IgD-negative memory B cell (primary cell): ENCODE results near the gene MIDN. TPM values are rescaled to one million over a fixed set of nuclear protein-coding genes. Genes with fewer than 3 reads are reported as not detected.

Source experiments
- H3K27ac Mint-ChIP-seq, 3 donors: one replicate each; pipeline ENCODE4 v1.8.0; 2020 to 2022; ENCODE audit warnings: mild to moderate bottlenecking in 3 of 3, mixed read lengths in 3 of 3, moderate library complexity in 1 of 3
- H3K27me3 Mint-ChIP-seq: one replicate; pipeline ENCODE4 v1.8.0; 2021; ENCODE audit warnings: mixed read lengths
- H3K36me3 Mint-ChIP-seq: one replicate; pipeline ENCODE4 v1.8.0; 2020; ENCODE audit warnings: mild to moderate bottlenecking, mixed read lengths
- H3K4me1 Mint-ChIP-seq, 3 donors: one replicate each; pipeline ENCODE4 v1.8.0; 2020 to 2022; ENCODE audit warnings: mixed read lengths in 3 of 3, mild to moderate bottlenecking in 1 of 3
- H3K4me3 Mint-ChIP-seq, 4 donors: one replicate each; pipeline ENCODE4 v1.8.0; 2020 to 2022; ENCODE audit warnings: mild to moderate bottlenecking in 4 of 4, mixed read lengths in 4 of 4, moderate library complexity in 3 of 4
- H3K9me3 Mint-ChIP-seq, 3 donors: one replicate each; pipeline ENCODE4 v1.8.0; 2020 to 2021; ENCODE audit warnings: mixed read lengths in 3 of 3, mild to moderate bottlenecking in 1 of 3
- polyA plus RNA-seq: library from polyadenylated mRNA; unstranded; fragments of 300-500 nt; fragmentation: Illumina TruSeq; gene quantifications from one replicate; pipeline ENCODE4 v1.2.3, GENCODE V29; 2021

Gene MIDN
- polyA plus RNA-seq, 1 donor from 2014 or later: 4.8 TPM

DNA sequence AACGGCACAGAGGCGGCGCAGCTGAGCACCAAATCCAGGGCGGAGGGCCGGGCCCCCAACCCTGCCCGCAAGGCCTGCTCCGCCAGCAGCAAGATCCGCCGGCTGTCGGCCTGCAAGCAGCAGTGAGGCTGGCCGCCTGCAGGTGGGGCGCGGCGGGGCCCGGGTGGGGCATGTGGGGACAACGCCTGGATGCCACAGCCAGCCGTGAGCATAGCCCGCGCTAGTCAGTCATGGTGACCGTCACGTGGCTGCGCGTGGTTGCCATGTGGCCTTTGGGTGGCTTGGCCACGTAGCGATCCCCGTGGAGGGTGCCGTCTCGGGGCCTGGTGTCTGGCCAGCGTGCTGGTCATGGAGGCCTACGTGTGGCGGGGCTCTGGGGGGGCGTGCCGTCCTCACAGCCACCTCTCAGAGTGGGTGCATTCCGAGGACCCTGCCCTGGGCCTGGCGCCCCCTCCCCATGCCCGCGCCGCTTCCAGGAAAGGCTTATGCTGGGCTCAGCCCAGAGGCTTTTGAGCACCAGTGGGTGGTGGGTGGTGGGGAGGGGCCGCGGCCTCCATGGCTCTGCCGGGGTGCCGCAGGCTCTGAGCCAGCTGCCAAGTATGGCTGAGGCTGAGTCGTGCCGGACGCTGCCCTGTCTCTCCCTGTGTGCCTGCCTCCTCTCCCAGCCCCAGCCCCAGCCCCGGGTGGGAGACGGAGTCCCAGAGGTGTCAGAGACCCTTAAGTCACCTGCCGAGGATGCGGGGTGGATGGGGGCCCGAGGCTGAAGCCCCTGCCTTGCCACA is 21.7 kb upstream of the MIDN start:
- Mint-ChIP-seq H3K36me3 (no peaks in the 10 kb centered on the region), H3K27me3 (no peaks in the 10 kb centered on the region), H3K27ac (no peak overlapping the region), H3K4me3 (no peak overlapping the region), H3K9me3 (no peaks in the 10 kb centered on the region), H3K4me1 (peaks cover 0 to 1% (median 0%) of the 10 kb centered on the region in 3 donors)

- Mint-ChIP-seq H3K4me3 (no peak overlapping the region), H3K27ac (no peak overlapping the region), H3K36me3 (no peaks in the 10 kb centered on the region), H3K4me1 (peaks cover 0 to 1% (median 0%) of the 10 kb centered on the region in 3 donors), H3K27me3 (no peaks in the 10 kb centered on the region), H3K9me3 (no peaks in the 10 kb centered on the region)
These were observed 20.9 kb upstream of the MIDN start for GRCh38 chr19:1227304-1228054.

DNA sequence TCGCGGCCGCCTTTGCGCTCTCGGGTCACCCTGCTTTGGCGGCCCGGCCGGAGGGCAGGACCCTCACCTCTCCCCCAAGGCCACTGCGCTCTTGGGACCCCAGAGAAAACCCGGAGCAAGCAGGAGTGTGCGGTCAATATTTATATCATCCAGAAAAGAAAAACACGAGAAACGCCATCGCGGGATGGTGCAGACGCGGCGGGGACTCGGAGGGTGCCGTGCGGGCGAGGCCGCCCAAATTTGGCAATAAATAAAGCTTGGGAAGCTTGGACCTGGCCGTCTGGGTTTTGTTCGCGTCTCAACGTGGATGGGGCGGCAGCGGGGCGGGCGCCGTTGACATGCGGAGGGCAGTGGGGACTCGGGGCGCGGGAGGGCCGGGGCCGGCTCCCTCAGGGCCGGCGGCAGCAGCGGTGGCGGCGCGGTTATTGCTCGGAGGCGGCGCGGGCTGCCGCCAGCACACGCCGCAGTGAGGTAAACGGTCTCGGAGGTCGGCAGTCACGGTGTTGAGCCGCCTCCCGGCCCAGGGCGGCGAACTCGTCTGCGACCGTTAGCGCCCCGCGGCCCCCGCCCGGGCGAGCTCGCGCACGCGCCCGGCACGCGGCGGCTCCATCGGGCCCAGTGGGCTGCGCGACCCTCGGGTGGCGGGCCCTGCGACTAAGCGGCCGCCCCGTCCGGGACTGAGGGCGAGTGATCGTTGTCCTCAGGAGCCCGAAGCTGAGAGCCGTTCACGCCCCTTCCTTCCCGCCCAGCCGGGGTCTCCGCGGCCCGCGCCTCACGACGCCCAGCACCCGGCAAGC is 20.0 kb upstream of the MIDN start:
- Mint-ChIP-seq H3K27me3 (no peaks in the 10 kb centered on the region), H3K9me3 (no peaks in the 10 kb centered on the region), H3K27ac (no peak overlapping the region), H3K4me1 (no peaks in the 10 kb centered on the region), H3K36me3 (no peaks in the 10 kb centered on the region), H3K4me3 (no peak overlapping the region)

DNA sequence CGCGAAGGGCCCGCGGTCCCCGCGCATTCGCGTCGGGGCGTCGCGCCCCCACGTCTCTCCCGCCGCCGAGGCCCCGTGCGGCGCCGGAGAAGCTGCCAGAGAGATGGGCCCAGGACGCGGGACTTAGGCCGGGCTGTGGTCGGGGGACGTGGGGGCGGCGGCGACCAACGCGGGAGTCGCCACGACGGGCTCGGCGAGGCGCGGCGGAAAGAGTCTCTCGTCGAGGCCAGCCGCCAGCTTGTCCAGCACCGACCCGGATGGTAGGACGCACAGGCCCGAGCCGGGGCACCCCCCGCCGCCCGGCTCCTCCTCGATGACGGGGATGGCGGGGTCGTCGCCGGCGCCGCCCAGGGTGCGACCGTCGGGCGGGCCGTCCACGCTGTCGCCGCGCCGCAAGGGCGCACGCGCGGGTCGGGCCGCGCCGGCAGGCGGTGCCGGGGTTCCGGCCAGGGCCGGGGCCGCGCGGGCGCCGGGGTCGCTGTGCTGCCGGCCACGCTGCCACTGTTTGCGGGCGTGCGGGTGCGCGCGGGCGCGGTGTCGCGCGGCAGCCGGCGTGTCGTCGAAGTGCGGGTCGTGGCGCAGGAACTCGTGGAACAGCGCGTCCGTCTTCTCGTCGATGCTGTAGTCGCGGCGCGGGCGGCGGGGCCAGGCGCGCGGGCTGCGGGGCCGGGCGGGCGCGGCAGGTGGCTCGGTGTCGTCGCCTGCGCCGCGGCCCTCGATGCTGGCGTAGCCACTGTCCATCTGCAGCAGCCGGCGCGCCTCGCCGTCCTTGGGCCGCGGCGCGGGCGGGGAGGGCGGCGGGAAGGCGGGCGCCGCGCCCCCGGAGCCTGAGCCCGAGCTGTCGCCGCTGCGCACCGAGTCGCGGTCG is 19.1 kb upstream of the MIDN start:
- Mint-ChIP-seq H3K27ac (no peak overlapping the region), H3K27me3 (no peaks in the 10 kb centered on the region), H3K4me3 (no peak overlapping the region), H3K9me3 (no peaks in the 10 kb centered on the region), H3K36me3 (no peaks in the 10 kb centered on the region), H3K4me1 (no peaks in the 10 kb centered on the region)

DNA sequence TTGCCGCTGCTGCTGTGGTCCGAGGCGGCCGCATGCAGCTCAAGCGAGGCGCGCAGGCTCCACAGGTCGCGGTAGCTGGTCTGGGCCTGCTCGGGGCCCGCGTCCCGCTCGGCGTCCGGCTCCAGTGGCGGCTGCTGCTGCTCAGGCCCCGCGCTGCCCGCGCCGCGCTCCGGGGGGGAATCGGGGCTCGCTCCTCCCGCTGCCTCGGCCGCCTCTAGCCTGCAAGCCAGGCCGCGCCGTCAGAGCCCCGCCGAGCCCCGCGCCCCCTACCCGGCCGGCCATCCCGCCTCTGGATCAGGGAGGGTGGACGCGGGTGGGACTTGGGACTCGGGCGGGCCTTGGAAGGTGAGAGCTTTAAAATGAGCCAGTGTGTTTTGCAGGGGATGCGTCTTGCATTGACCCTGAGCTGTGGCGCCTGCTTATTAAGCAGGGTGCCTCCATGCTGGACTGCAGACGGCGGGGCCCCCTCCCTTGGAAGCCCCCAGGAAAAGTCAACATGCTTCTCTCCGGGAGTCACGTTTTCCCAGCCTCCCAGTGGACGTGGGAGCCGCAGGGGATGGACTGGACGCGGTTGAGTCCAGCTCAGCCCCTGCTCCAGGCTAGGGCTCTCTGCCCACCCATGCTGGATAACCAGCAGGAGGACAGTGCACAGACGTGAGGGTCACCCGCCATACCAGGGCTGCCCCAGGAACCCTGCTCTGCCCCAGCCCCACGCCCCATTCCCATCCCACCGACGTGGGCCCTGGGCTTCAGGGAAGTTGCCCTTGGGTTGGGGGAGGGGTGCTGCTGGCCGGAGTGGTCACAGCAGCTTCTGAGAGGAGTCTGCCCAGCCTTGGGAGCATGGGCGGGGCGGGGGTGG is 18.2 kb upstream of the MIDN start:
- no peaks in the 10 kb centered on the region for H3K4me1 Mint-ChIP-seq
- no peak overlapping the region for H3K4me3 Mint-ChIP-seq
- no peak overlapping the region for H3K27ac Mint-ChIP-seq
- H3K27me3 Mint-ChIP-seq: no peaks in the 10 kb centered on the region
- H3K36me3 Mint-ChIP-seq: no peaks in the 10 kb centered on the region
- no peaks in the 10 kb centered on the region for H3K9me3 Mint-ChIP-seq

- no peaks in the 10 kb centered on the region for H3K27me3 Mint-ChIP-seq
- H3K9me3 Mint-ChIP-seq: no peaks in the 10 kb centered on the region
- H3K36me3 Mint-ChIP-seq: no peaks in the 10 kb centered on the region
- H3K27ac Mint-ChIP-seq: no peak overlapping the region
- H3K4me1 Mint-ChIP-seq: no peaks in the 10 kb centered on the region
- no peak overlapping the region for H3K4me3 Mint-ChIP-seq
These were observed 17.4 kb upstream of the MIDN start for GRCh38 chr19:1230783-1231489.

DNA sequence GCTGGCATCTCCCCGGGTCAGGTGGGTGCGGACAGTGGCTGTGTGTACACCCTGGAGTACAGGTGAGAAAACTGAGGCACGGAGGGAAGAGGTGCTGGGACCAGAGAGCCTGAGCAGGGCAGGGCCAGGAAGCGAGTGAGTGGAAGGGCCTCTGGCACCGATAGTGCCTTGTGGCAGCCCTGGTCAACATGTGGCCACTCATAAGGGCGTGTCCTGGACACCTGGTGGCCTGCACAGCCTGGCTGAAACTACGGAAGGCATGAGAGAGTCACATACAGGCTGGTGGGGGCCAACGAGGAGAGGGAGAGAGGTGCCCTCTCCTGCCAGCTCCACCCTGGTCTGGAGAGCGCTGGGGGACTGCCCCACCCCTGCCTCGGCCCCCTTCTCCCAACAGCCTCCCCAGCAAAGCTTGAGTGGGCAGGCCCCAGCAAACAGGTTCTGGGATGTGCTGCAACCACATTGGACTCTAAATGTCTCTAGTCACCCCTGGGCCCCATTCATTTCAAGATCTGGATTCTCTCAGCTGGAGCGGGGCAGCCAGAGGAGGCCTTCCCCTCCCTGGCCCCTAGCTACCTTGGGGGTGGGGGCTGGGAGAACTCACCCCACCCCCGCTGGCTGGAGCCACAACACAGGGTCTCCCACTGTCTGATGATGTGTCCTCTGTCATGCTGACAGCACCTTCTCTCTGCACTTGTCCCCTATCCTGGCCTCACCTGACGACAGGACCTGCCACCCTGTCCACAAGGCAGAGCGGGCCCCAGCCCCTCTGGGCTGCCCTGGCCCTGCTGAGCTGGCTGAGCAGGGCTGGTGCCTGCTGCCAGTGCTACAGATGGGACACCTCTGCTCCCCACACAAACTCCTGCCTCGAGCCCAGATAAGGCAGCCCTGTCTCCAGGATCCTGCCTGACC is 16.4 kb upstream of the MIDN start:
- no peaks in the 10 kb centered on the region for H3K9me3 Mint-ChIP-seq
- H3K27ac Mint-ChIP-seq: peak overlapping the region in 1 of 3 donors; percentile 87
- no peaks in the 10 kb centered on the region for H3K4me1 Mint-ChIP-seq
- no peaks in the 10 kb centered on the region for H3K36me3 Mint-ChIP-seq
- H3K4me3 Mint-ChIP-seq: peak overlapping the region in 1 of 4 donors; percentile 78
- no peaks in the 10 kb centered on the region for H3K27me3 Mint-ChIP-seq

DNA sequence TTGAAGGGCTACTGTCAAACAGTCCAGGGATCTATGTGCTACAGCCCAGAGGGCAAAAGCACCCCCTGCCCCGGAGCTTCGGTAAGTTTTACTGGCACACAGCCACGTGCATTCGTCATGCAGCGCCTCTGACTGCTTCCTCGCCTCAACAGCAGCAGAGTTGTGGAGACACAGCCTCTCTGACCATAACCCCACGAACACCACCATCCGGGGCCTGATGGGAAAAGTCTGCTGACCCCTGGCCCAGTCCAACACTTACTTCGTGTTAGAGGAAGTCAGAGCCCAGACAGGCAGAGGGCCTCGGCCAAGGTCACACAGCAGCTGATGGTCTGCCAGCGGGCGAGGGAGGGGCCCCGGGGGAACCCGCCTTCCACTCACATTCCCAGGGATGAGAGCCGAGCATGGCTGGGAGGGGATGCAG is 15.7 kb upstream of the MIDN start:
- peak overlapping the region in 1 of 3 donors; percentile 87 for H3K27ac Mint-ChIP-seq
- H3K27me3 Mint-ChIP-seq: no peaks in the 10 kb centered on the region
- peak overlapping the region in 2 of 4 donors; percentile 23 to 78 for H3K4me3 Mint-ChIP-seq
- H3K4me1 Mint-ChIP-seq: no peaks in the 10 kb centered on the region
- H3K9me3 Mint-ChIP-seq: no peaks in the 10 kb centered on the region
- H3K36me3 Mint-ChIP-seq: no peaks in the 10 kb centered on the region

GRCh38 chr19:1233115-1233667 is 15.2 kb upstream of the MIDN start:
- H3K4me3 Mint-ChIP-seq: peak overlapping the region in 1 of 4 donors; percentile 23
- H3K4me1 Mint-ChIP-seq: no peaks in the 10 kb centered on the region
- no peaks in the 10 kb centered on the region for H3K9me3 Mint-ChIP-seq
- H3K27me3 Mint-ChIP-seq: no peaks in the 10 kb centered on the region
- no peaks in the 10 kb centered on the region for H3K36me3 Mint-ChIP-seq
- H3K27ac Mint-ChIP-seq: no peak overlapping the region

- H3K27ac Mint-ChIP-seq: no peak overlapping the region
- H3K27me3 Mint-ChIP-seq: peaks cover 6% of the 10 kb centered on the region
- H3K4me3 Mint-ChIP-seq: no peak overlapping the region
- H3K4me1 Mint-ChIP-seq: peaks cover 0 to 8% (median 5%) of the 10 kb centered on the region in 3 donors
- H3K9me3 Mint-ChIP-seq: peaks cover 0 to 2% (median 0%) of the 10 kb centered on the region in 3 donors
- H3K36me3 Mint-ChIP-seq: no peaks in the 10 kb centered on the region
These were observed 14.1 kb upstream of the MIDN start for GRCh38 chr19:1234051-1234954.

DNA sequence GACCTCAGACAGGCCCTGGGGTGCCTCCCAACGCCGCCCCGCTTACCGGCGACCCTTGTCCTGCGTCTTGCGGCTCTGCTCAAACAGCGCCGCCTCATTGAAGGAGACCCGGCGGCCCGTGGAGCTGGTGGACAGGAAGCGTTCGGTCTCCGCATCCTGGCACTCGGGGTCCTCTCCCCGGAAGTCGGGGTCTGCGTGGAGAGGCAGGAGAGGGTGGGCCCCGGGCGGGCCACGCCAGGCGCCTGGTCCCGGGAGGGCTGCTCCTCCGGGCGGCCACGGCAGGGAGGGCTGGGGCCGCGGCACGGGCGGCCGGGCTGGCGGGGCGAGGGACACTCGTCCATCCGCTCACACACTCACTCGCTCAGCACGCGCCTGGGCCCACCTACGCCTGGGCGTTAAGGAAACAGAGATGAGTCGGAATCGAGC is 13.4 kb upstream of the MIDN start:
- no peak overlapping the region for H3K4me3 Mint-ChIP-seq
- no peak overlapping the region for H3K27ac Mint-ChIP-seq
- peaks cover 0 to 9% (median 7%) of the 10 kb centered on the region in 3 donors for H3K4me1 Mint-ChIP-seq
- H3K9me3 Mint-ChIP-seq: peaks cover 0 to 2% (median 0%) of the 10 kb centered on the region in 3 donors
- H3K27me3 Mint-ChIP-seq: peaks cover 6% of the 10 kb centered on the region
- no peaks in the 10 kb centered on the region for H3K36me3 Mint-ChIP-seq
